Adrenal gland (tissue), 12 donors: ENCODE results near the gene MIER3. TPM values are rescaled to one million over a fixed set of nuclear protein-coding genes. Genes with fewer than 3 reads are reported as not detected.

ENCODE experiments used
- DNase-seq, 7 donors: peaks; one replicate each; pipeline ENCODE4 v3.0.0-alpha.2; 2019 to 2020
- H3K27ac ChIP-seq, 5 donors: fragments of 200-600 bp; sonication (generic) in 4 of 5; 1 replicate in 3 of 5; 2 replicates in 2 of 5; pipeline versions ENCODE4 v1.5.1 to v1.8.0; 2016 to 2020; ENCODE audit warnings: mild to moderate bottlenecking in 1 of 5
- H3K27me3 ChIP-seq: fragments of 200-600 bp; 2 replicates; pipeline ENCODE4 v1.8.0; 2021
- H3K36me3 ChIP-seq, 2 donors: fragments of 200-600 bp; replicated peaks in 1 of 2; 1 replicate in 1 of 2; 2 replicates in 1 of 2; pipeline versions ENCODE4 v1.5.1 to v1.8.0; 2018 to 2022
- H3K4me1 ChIP-seq, 2 donors: fragments of 200-600 bp; replicated peaks in 1 of 2; 1 replicate in 1 of 2; 2 replicates in 1 of 2; pipeline versions ENCODE4 v1.5.1 to v1.8.0; 2018 to 2021
- H3K4me3 ChIP-seq, 4 donors: fragments of 200-600 bp; sonication (generic) in 3 of 4; one replicate each; pipeline ENCODE4 v1.5.1; 2016 to 2018
- H3K9me3 ChIP-seq, 3 donors: fragments of 200-600 bp; sonication (generic) in 1 of 3; replicated peaks in 1 of 3; 1 replicate in 2 of 3; 2 replicates in 1 of 3; pipeline versions ENCODE4 v1.5.1 to v1.8.0; 2016 to 2021
- CTCF ChIP-seq, 6 experiments: fragments of 450-650 bp in 4 of 6; fragments of 200-600 bp in 2 of 6; sonication (generic) in 1 of 6; IDR thresholded peaks; 1 replicate in 5 of 6; 2 replicates in 1 of 6; pipeline versions ENCODE4 v1.5.1 to v1.8.0; 2016 to 2021; ENCODE audit warnings: antibody characterized with exemption in 6 of 6, mild to moderate bottlenecking in 2 of 6, moderate library complexity in 1 of 6
- POLR2A ChIP-seq, 2 donors: fragments of 450-650 bp; IDR thresholded peaks; one replicate each; pipeline ENCODE4 v1.6.1; 2017; ENCODE audit warnings: antibody characterized with exemption in 2 of 2, mild to moderate bottlenecking in 2 of 2, moderate library complexity in 1 of 2
- WGBS, 4 donors: extraction: QIAGEN DNeasy Blood & Tissue Kit in 2 of 4; methylation state at CpG; one replicate each; pipeline versions ENCODE4 v1.1.5 to v1.1.7; 2013 to 2017; 5-methylcytosine and 5-hydroxymethylcytosine counted together
- intact Hi-C, 2 donors: fragments of 100-400 bp; cut with DNase I; formaldehyde crosslinking; loops; one replicate each; pipeline versions ENCODE4 v1.14.1 to v1.15.0; 2022 to 2023
- polyA plus RNA-seq, 3 donors: library from polyadenylated mRNA; stranded (reverse); fragments of 200-250 nt in 2 of 3; fragments of 350-450 nt in 1 of 3; fragmentation: Illumina TruSeq in 1 of 3; extraction: RNeasy Lipid Tissue Mini Kit (QIAGEN cat#74804) in 1 of 3; gene quantifications; one replicate each; pipeline ENCODE4 v1.2.3, GENCODE V29; 2013 to 2014
- total RNA-seq, 9 donors: library from RNA; depleted of rRNA in 4 of 9; stranded (reverse); fragments of >200 nt in 4 of 9; fragments of 120-200 nt in 1 of 9; fragmentation: NEBNext Ultra II Directional in 1 of 9; extraction: Animal tissue kit (Norgen Biotek cat#: 25700) in 1 of 9; gene quantifications; one replicate each; pipeline versions ENCODE4 v1.1.0 to v1.2.4, GENCODE V29; 2013 to 2023
- donor health status: healthy with polysubstance abuse.
- donor health status: Bipolar disorder and iron deficiency.
- donor health status: DM: yes; HTN: yes; CAD: no.
- donor health status: DM: no; HTN: no; CAD: no.
- donor health status: DM: no; HTN: no; CAD: no.
- donor health status: DM: yes; HTN: yes; CAD: no.

The MIER3 gene
- total and polyA plus RNA-seq, 12 donors: 5.1 to 30.2 (median 19.1) TPM

GRCh38 chr5:56913766-56914165 is 38.2 kb downstream of the MIER3 start:
- Histone ChIP-seq H3K4me1 (peaks cover 0 to 6% of the 10 kb centered on the region in 2 donors), H3K4me3 (no peak overlapping the region), H3K9me3 (no peaks in the 10 kb centered on the region), H3K27me3 (no peaks in the 10 kb centered on the region), H3K36me3 (no peaks in the 10 kb centered on the region), H3K27ac (no peak overlapping the region)
- 86 to 93% (median 90%) methylated on average over 3 of the region's 3 CpGs for WGBS, 4 donors
- intact Hi-C loops: no loop called here
- no peak for TF ChIP-seq CTCF (IDR thresholded peaks at IDR 0.05)
- TF ChIP-seq POLR2A (IDR thresholded peaks at IDR 0.05): no peak
- no peak for DNase-seq

GRCh38 chr5:56910210-56910965 is 41.5 kb downstream of the MIER3 start:
- intact Hi-C loops: no loop called here
- TF ChIP-seq POLR2A (IDR thresholded peaks at IDR 0.05): no peak
- no peak for TF ChIP-seq CTCF (IDR thresholded peaks at IDR 0.05)

GRCh38 chr5:56909294-56910209 is 42.4 kb downstream of the MIER3 start, which contains the start of gene SETD9:
Gene SETD9 (plus strand): TSS chr5:56909596. CDS start chr5:56909646, 50 bp downstream.
- Histone ChIP-seq H3K27ac (peak within 1 kb of the TSS; percentile 82 to 99 (median 95)), H3K9me3 (no peaks in the 10 kb centered on the region), H3K27me3 (no peaks in the 10 kb centered on the region), H3K4me1 (peaks cover 0 to 6% of the 10 kb centered on the region in 2 donors), H3K36me3 (no peaks in the 10 kb centered on the region), H3K4me3 (peak within 1 kb of the TSS; percentile 16 to 73 (median 59))
- TF ChIP-seq CTCF (IDR thresholded peaks at IDR 0.05) (no peak), POLR2A (IDR thresholded peaks at IDR 0.05) (peak; percentile 57 to 87)
- intact Hi-C loops: loop anchor here (10.0 kb wide), 2 partner anchors 315 to 365 kb away; no protein-coding TSS in a partner anchor
- 0% methylated on average over 14 to 84 of the region's 84 CpGs for WGBS, 4 donors
- peak; percentile 98 to 99 (median 99) for DNase-seq

More at GRCh38 chr5:56910210-56910965, 41.5 kb downstream of the MIER3 start:
- Histone ChIP-seq H3K36me3 (no peaks in the 10 kb centered on the region), H3K27me3 (no peaks in the 10 kb centered on the region), H3K4me1 (peaks cover 0 to 6% of the 10 kb centered on the region in 2 donors), H3K9me3 (no peaks in the 10 kb centered on the region), H3K4me3 (peak overlapping the region; percentile 4 to 73 (median 35)), H3K27ac (peak overlapping the region; percentile 70 to 99 (median 95))
- peak; percentile 47 to 78 (median 62) for DNase-seq
- 1% methylated on average over 29 of the region's 29 CpGs for WGBS, 4 donors

GRCh38 chr5:56908942-56909293 is 43.0 kb downstream of the MIER3 start:
- TF ChIP-seq CTCF (IDR thresholded peaks at IDR 0.05): no peak
- TF ChIP-seq POLR2A (IDR thresholded peaks at IDR 0.05): no peak
- H3K27ac ChIP-seq: peak overlapping the region; percentile 82 to 99 (median 95)
- H3K9me3 ChIP-seq: no peaks in the 10 kb centered on the region
- peak in 2 of 7 donors; percentile 80 to 89 for DNase-seq
- H3K27me3 ChIP-seq: no peaks in the 10 kb centered on the region
- no peaks in the 10 kb centered on the region for H3K36me3 ChIP-seq
- intact Hi-C loops: loop anchor here (10.0 kb wide), 2 partner anchors 316 to 366 kb away; no protein-coding TSS in a partner anchor
- peak overlapping the region; percentile 16 to 73 (median 59) for H3K4me3 ChIP-seq
- 0 to 1% (median 0%) methylated on average over 12 to 19 of the region's 19 CpGs for WGBS, 4 donors
- H3K4me1 ChIP-seq: peaks cover 0 to 6% of the 10 kb centered on the region in 2 donors
